ENCODE measurements around the gene NSRP1.

DNA sequence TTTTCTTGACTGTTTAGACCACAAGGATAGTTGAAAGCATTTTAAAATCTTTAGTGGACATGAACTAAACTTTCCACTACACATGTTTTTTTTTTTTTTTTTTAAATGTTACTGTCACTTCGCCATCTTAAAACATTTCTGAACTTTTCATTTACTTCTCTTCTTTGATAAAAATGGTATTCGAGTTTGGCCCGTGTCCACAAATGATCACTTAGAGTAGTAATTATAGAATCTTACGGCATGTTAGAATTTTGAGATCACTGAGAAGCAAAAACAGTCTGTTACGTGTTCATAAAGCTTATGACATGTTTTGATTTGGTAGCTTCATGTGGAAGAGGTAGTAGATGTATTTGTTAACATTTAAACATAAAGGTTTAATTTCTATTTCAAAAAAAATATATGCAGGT is 1.1 kb downstream of the NSRP1 start:
- TF ChIP-seq, protein P1, sequence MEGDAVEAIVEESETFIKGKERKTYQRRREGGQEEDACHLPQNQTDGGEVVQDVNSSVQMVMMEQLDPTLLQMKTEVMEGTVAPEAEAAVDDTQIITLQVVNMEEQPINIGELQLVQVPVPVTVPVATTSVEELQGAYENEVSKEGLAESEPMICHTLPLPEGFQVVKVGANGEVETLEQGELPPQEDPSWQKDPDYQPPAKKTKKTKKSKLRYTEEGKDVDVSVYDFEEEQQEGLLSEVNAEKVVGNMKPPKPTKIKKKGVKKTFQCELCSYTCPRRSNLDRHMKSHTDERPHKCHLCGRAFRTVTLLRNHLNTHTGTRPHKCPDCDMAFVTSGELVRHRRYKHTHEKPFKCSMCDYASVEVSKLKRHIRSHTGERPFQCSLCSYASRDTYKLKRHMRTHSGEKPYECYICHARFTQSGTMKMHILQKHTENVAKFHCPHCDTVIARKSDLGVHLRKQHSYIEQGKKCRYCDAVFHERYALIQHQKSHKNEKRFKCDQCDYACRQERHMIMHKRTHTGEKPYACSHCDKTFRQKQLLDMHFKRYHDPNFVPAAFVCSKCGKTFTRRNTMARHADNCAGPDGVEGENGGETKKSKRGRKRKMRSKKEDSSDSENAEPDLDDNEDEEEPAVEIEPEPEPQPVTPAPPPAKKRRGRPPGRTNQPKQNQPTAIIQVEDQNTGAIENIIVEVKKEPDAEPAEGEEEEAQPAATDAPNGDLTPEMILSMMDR (IDR thresholded peaks at IDR 0.05): no peak
- no peak for TF ChIP-seq EP300 (IDR thresholded peaks at IDR 0.05)
- TF ChIP-seq POLR2A (IDR thresholded peaks at IDR 0.05): no peak
- TF ChIP-seq POLR2AphosphoS5 (IDR thresholded peaks at IDR 0.05): no peak
